ENCODE data around the gene CMTM1.

CMTM1 gene

DNA sequence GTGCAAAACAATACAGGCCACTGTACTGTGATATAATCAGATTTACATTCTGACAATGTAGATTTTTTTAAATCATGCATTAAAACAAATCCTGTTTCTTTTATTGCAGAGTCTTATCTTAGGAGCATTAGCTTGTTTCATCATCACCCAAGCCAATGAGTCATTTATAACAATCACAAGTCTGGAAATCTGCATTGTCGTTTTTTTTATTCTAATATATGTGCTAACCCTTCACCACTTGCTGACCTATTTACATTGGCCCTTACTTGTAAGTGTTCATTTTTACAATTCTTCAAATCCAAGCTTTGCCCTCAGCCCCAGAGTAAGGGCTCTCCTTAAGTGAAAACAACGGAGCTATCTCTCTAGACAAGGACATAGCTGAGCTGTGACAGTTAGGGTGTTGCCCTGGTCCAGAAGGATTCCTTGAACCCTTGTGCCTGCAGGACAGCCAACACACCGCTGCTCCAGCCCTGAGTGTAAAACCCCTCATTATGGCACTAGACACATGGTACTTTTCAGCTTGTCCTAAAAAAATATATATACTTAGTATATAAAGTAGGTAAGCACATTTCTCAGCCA lies 3.7 kb downstream of the CMTM1 start:
- DNase-seq: no peak
- Histone ChIP-seq H3K79me2 (ENCODE audit: low read length) (peaks cover 15% of the 10 kb centered on the region), H3K9ac (ENCODE audit: low read length) (no peak overlapping the region), H3K4me2 (ENCODE audit: low read depth, low read length) (no peak overlapping the region), H3K9me3 (replicated peaks; ENCODE audit: insufficient read depth, low read length) (no peaks in the 10 kb centered on the region), H4K20me1 (ENCODE audit: insufficient read depth, low read length) (no peaks in the 10 kb centered on the region), H3F3A (ENCODE audit: insufficient read depth, low read length) (0 out of 2 replicates have a peak, but pooled peaks cover 5% of the 10 kb centered on the region), H3K4me3 (ENCODE audit: low read length) (no peak overlapping the region), H3K9me2 (replicated peaks; ENCODE audit: insufficient read depth, low read length) (no peaks in the 10 kb centered on the region), H3K36me3 (replicated peaks; ENCODE audit: insufficient read depth, low read length) (0 out of 2 replicates have a peak, but pooled peaks cover 4% of the 10 kb centered on the region), H3K27me3 (replicated peaks; ENCODE audit: insufficient read depth, low read length) (no peaks in the 10 kb centered on the region), H2AFZ (ENCODE audit: low read length) (no peak overlapping the region), H3K4me1 (ENCODE audit: low read length) (no peaks in the 10 kb centered on the region), H3K27ac (ENCODE audit: low read length) (no peak overlapping the region)
- TF ChIP-seq EZH2phosphoT487 (IDR thresholded peaks at IDR 0.05; ENCODE audit: low read length) (no peak), EZH2 (optimal IDR thresholded peaks at IDR 0.05; ENCODE audit: low read depth, low read length) (no peak)
- TF ChIP-seq, protein P1, sequence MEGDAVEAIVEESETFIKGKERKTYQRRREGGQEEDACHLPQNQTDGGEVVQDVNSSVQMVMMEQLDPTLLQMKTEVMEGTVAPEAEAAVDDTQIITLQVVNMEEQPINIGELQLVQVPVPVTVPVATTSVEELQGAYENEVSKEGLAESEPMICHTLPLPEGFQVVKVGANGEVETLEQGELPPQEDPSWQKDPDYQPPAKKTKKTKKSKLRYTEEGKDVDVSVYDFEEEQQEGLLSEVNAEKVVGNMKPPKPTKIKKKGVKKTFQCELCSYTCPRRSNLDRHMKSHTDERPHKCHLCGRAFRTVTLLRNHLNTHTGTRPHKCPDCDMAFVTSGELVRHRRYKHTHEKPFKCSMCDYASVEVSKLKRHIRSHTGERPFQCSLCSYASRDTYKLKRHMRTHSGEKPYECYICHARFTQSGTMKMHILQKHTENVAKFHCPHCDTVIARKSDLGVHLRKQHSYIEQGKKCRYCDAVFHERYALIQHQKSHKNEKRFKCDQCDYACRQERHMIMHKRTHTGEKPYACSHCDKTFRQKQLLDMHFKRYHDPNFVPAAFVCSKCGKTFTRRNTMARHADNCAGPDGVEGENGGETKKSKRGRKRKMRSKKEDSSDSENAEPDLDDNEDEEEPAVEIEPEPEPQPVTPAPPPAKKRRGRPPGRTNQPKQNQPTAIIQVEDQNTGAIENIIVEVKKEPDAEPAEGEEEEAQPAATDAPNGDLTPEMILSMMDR (IDR thresholded peaks at IDR 0.05; ENCODE audit: low read length): no peak

- H3K4me3 ChIP-seq (ENCODE audit: low read length): no peak overlapping the region
- H3K27me3 ChIP-seq (replicated peaks; ENCODE audit: insufficient read depth, low read length): no peaks in the 10 kb centered on the region
- H3K36me3 ChIP-seq (replicated peaks; ENCODE audit: insufficient read depth, low read length): no peaks in the 10 kb centered on the region
- H3K9me2 ChIP-seq (replicated peaks; ENCODE audit: insufficient read depth, low read length): no peaks in the 10 kb centered on the region
- DNase-seq: no peak
- no peaks in the 10 kb centered on the region for H3K9me3 ChIP-seq (replicated peaks; ENCODE audit: insufficient read depth, low read length)
- no peaks in the 10 kb centered on the region for H4K20me1 ChIP-seq (ENCODE audit: insufficient read depth, low read length)
- H3K79me2 ChIP-seq (ENCODE audit: low read length): no peaks in the 10 kb centered on the region
- H3K9ac ChIP-seq (ENCODE audit: low read length): no peak overlapping the region
- no peaks in the 10 kb centered on the region for H3K4me1 ChIP-seq (ENCODE audit: low read length)
- H2AFZ ChIP-seq (ENCODE audit: low read length): no peak overlapping the region
- TF ChIP-seq, protein P1 (IDR thresholded peaks at IDR 0.05; ENCODE audit: low read length): no peak
- TF ChIP-seq EZH2phosphoT487 (IDR thresholded peaks at IDR 0.05; ENCODE audit: low read length): no peak
- H3K4me2 ChIP-seq (ENCODE audit: low read depth, low read length): no peak overlapping the region
- H3K27ac ChIP-seq (ENCODE audit: low read length): no peak overlapping the region
- H3F3A ChIP-seq (ENCODE audit: insufficient read depth, low read length): 0 out of 2 replicates have a peak, but pooled peaks cover 5% of the 10 kb centered on the region
These were observed 6.1 kb downstream of the CMTM1 start for GRCh38 chr16:66572356-66572755.

GRCh38 chr16:66574081-66574480 lies 7.8 kb downstream of the CMTM1 start:
- H3K9me2 ChIP-seq (replicated peaks; ENCODE audit: insufficient read depth, low read length): no peaks in the 10 kb centered on the region
- H3K27me3 ChIP-seq (replicated peaks; ENCODE audit: insufficient read depth, low read length): no peaks in the 10 kb centered on the region
- H3F3A ChIP-seq (ENCODE audit: insufficient read depth, low read length): 0 out of 2 replicates have a peak, but pooled peaks cover 4% of the 10 kb centered on the region
- no peaks in the 10 kb centered on the region for H4K20me1 ChIP-seq (ENCODE audit: insufficient read depth, low read length)
- no peak overlapping the region for H2AFZ ChIP-seq (ENCODE audit: low read length)
- H3K36me3 ChIP-seq (replicated peaks; ENCODE audit: insufficient read depth, low read length): no peaks in the 10 kb centered on the region
- no peak overlapping the region for H3K4me3 ChIP-seq (ENCODE audit: low read length)
- H3K9ac ChIP-seq (ENCODE audit: low read length): no peak overlapping the region
- H3K4me2 ChIP-seq (ENCODE audit: low read depth, low read length): no peak overlapping the region
- H3K4me1 ChIP-seq (ENCODE audit: low read length): no peaks in the 10 kb centered on the region
- DNase-seq: no peak
- H3K27ac ChIP-seq (ENCODE audit: low read length): no peak overlapping the region
- no peaks in the 10 kb centered on the region for H3K79me2 ChIP-seq (ENCODE audit: low read length)
- TF ChIP-seq EZH2 (optimal IDR thresholded peaks at IDR 0.05; ENCODE audit: low read depth, low read length): no peak
- TF ChIP-seq, protein P1 (IDR thresholded peaks at IDR 0.05; ENCODE audit: low read length): no peak
- TF ChIP-seq EZH2phosphoT487 (IDR thresholded peaks at IDR 0.05; ENCODE audit: low read length): no peak
- no peaks in the 10 kb centered on the region for H3K9me3 ChIP-seq (replicated peaks; ENCODE audit: insufficient read depth, low read length)
